ENCODE results near the gene CALHM4. TPM values are rescaled to one million over a fixed set of nuclear protein-coding genes. Genes with fewer than 3 reads are reported as not detected.

Gene CALHM4
- total and polyA plus RNA-seq, 2 experiments from 2014 or later = not detected

- Histone ChIP-seq H3K9me2 (ENCODE audit: insufficient read depth) (no peaks in the 10 kb centered on the region), H4K20me1 (replicated peaks; ENCODE audit: insufficient read depth) (no peaks in the 10 kb centered on the region), H3K27me3 (ENCODE audit: insufficient read depth) (no peaks in the 10 kb centered on the region), H2AFZ (no peak overlapping the region), H3K27ac (ENCODE audit: low read depth) (no peak overlapping the region), H3K4me2 (no peak overlapping the region), H3K36me3 (ENCODE audit: insufficient read depth) (no peaks in the 10 kb centered on the region), H3K79me2 (replicated peaks; ENCODE audit: insufficient read depth) (no peaks in the 10 kb centered on the region), H3F3A (replicated peaks; ENCODE audit: low read depth) (no peaks in the 10 kb centered on the region), H3K4me1 (ENCODE audit: insufficient read depth) (no peaks in the 10 kb centered on the region), H3K4me3 (no peak overlapping the region)
- Mint-ChIP-seq H3K4me3 (no peak overlapping the region), H3K4me1 (peaks cover 4% of the 10 kb centered on the region; the same call in 1 of the 3 replicates), H3K27ac (no peak overlapping the region), H3K9me3 (no peaks in the 10 kb centered on the region), H3K36me3 (ENCODE audit: low read depth) (no peaks in the 10 kb centered on the region), H3K27me3 (ENCODE audit: insufficient read depth, low read depth, poor library complexity) (no peaks in the 10 kb centered on the region)
- TF ChIP-seq STAT1 (IDR thresholded peaks at IDR 0.05; ENCODE audit: unreplicated experiment) (no peak), ZNF462 (CRISPR knock-in tag; IDR thresholded peaks at IDR 0.05) (no peak), EZH2 (IDR thresholded peaks at IDR 0.05; ENCODE audit: low read depth, unreplicated experiment) (no peak), NANOG (IDR thresholded peaks at IDR 0.05; ENCODE audit: borderline replicate concordance) (no peak), REST (IDR thresholded peaks at IDR 0.05; ENCODE audit: unreplicated experiment) (no peak), CTCF (conservative IDR thresholded peaks at IDR 0.05; ENCODE audit: low read depth in 2 of 2) (no peak), ZNF331 (CRISPR knock-in tag; IDR thresholded peaks at IDR 0.05; ENCODE audit: low read depth) (no peak), EZH2phosphoT487 (IDR thresholded peaks at IDR 0.05; ENCODE audit: unreplicated experiment) (no peak), JUNB (IDR thresholded peaks at IDR 0.05; ENCODE audit: unreplicated experiment) (no peak)
- DNase-seq (ENCODE audit: low spot score) = no peak
- ATAC-seq = no peak
Measured at GRCh38 chr6:116556065-116556464, 2.5 kb downstream of the CALHM4 start.

Data from GM23338 (cell line).